CD14-positive monocyte (primary cell): Measurements from ENCODE around the gene ALKBH8. TPM values are rescaled to one million over a fixed set of nuclear protein-coding genes. Genes with fewer than 3 reads are reported as not detected.

Experiments
- DNase-seq, 3 donors: peaks; one replicate each; pipeline ENCODE4 v3.0.0-alpha.2; 2011 to 2022
- H2AFZ ChIP-seq: 2 replicates; pipeline ENCODE4 v1.6.0; 2012; ENCODE audit warnings: mild to moderate bottlenecking, low read depth, low read length, inconsistent platforms; ENCODE audit not compliant: insufficient read depth, poor library complexity, severe bottlenecking
- H3K27ac ChIP-seq, 2 donors: 1 replicate in 1 of 2; 2 replicates in 1 of 2; pipeline ENCODE4 v1.5.1; 2012 to 2013; ENCODE audit warnings: low read length in 2 of 2, control low read depth in 1 of 2, inconsistent platforms in 1 of 2, low read depth in 1 of 2, mild to moderate bottlenecking in 1 of 2
- H3K27me3 ChIP-seq, 2 donors: one replicate each; pipeline versions ENCODE4 v1.6.0 to v1.6.1; 2011 to 2013; ENCODE audit warnings: low read length in 2 of 2; ENCODE audit not compliant: control insufficient read depth in 2 of 2, insufficient read depth in 2 of 2
- H3K36me3 ChIP-seq, 2 donors: replicated peaks in 1 of 2; 1 replicate in 1 of 2; 2 replicates in 1 of 2; pipeline versions ENCODE4 v1.5.1 to v1.6.1; 2012 to 2013; ENCODE audit warnings: low read length in 2 of 2, control low read depth in 1 of 2, inconsistent platforms in 1 of 2, mild to moderate bottlenecking in 1 of 2; ENCODE audit not compliant: insufficient read depth in 2 of 2, control insufficient read depth in 1 of 2
- H3K4me1 ChIP-seq, 2 donors: 1 replicate in 1 of 2; 2 replicates in 1 of 2; pipeline versions ENCODE4 v1.5.1 to v1.6.1; 2012 to 2013; ENCODE audit warnings: low read length in 2 of 2, control low read depth in 1 of 2, inconsistent platforms in 1 of 2, mild to moderate bottlenecking in 1 of 2, moderate library complexity in 1 of 2; ENCODE audit not compliant: insufficient read depth in 2 of 2, control insufficient read depth in 1 of 2
- H3K4me2 ChIP-seq: replicated peaks from 2 replicates; pipeline ENCODE3; 2012; ENCODE audit warnings: low read length, moderate library complexity, mild to moderate bottlenecking; ENCODE audit not compliant: poor library complexity, severe bottlenecking; ENCODE audit errors: extremely low read depth
- H3K4me3 ChIP-seq, 3 experiments: fragments of 200-600 bp in 1 of 3; sonication (generic) in 1 of 3; replicated peaks in 1 of 3; 1 replicate in 2 of 3; 2 replicates in 1 of 3; pipeline ENCODE4 v1.5.1; 2011 to 2013; ENCODE audit warnings: low read length in 3 of 3, mild to moderate bottlenecking in 3 of 3, control low read depth in 2 of 3, low read depth in 2 of 3, inconsistent platforms in 1 of 3, moderate library complexity in 1 of 3
- H3K79me2 ChIP-seq: 2 replicates; pipeline ENCODE4 v1.6.0; 2012; ENCODE audit warnings: mild to moderate bottlenecking, control low read depth, inconsistent platforms, low read length, moderate library complexity; ENCODE audit not compliant: insufficient read depth
- H3K9ac ChIP-seq: 2 replicates; pipeline ENCODE4 v1.6.0; 2017; ENCODE audit warnings: low read length, mild to moderate bottlenecking; ENCODE audit not compliant: insufficient read depth, poor library complexity, severe bottlenecking
- H3K9me3 ChIP-seq, 2 donors: replicated peaks in 1 of 2; 1 replicate in 1 of 2; 2 replicates in 1 of 2; pipeline versions ENCODE4 v1.5.1 to v1.6.1; 2012 to 2013; ENCODE audit warnings: low read length in 2 of 2, control low read depth in 1 of 2; ENCODE audit not compliant: control insufficient read depth in 1 of 2, insufficient read depth in 1 of 2
- H4K20me1 ChIP-seq: 2 replicates; pipeline ENCODE4 v1.6.0; 2012; ENCODE audit warnings: mild to moderate bottlenecking, low read length, control low read depth, moderate library complexity; ENCODE audit not compliant: insufficient read depth
- H3K27ac Mint-ChIP-seq, 7 donors: one replicate each; pipeline ENCODE4 v1.8.0; 2020; ENCODE audit warnings: mild to moderate bottlenecking in 7 of 7, mixed read lengths in 7 of 7, moderate library complexity in 6 of 7, inconsistent platforms in 2 of 7
- H3K27me3 Mint-ChIP-seq, 3 donors: one replicate each; pipeline ENCODE4 v1.8.0; 2021 to 2022; ENCODE audit warnings: low read depth in 3 of 3, mild to moderate bottlenecking in 3 of 3, mixed read lengths in 3 of 3, moderate library complexity in 3 of 3, inconsistent platforms in 1 of 3
- H3K36me3 Mint-ChIP-seq, 2 donors: one replicate each; pipeline ENCODE4 v1.8.0; 2020; ENCODE audit warnings: mixed read lengths in 2 of 2, inconsistent platforms in 1 of 2, mild to moderate bottlenecking in 1 of 2
- H3K4me1 Mint-ChIP-seq: one replicate; pipeline ENCODE4 v1.8.0; 2020; ENCODE audit warnings: mild to moderate bottlenecking, mixed read lengths
- H3K4me3 Mint-ChIP-seq, 2 donors: one replicate each; pipeline ENCODE4 v1.8.0; 2020; ENCODE audit warnings: mild to moderate bottlenecking in 2 of 2, mixed read lengths in 2 of 2, moderate library complexity in 1 of 2
- H3K9me3 Mint-ChIP-seq, 7 donors: one replicate each; pipeline ENCODE4 v1.8.0; 2020 to 2022; ENCODE audit warnings: mixed read lengths in 7 of 7, mild to moderate bottlenecking in 6 of 7, moderate library complexity in 6 of 7, inconsistent platforms in 2 of 7
- intact Hi-C, 2 donors: fragments of 100-400 bp; cut with micrococcal nuclease; formaldehyde crosslinking; loops; one replicate each; pipeline versions ENCODE4 v1.15.0 to v1.15.1; 2023
- polyA plus RNA-seq, 3 donors: library from polyadenylated mRNA; depleted of rRNA in 1 of 3; unstranded in 2 of 3; stranded (reverse) in 1 of 3; fragments of 300-500 nt in 2 of 3; fragments of >200 nt in 1 of 3; fragmentation: Illumina TruSeq in 2 of 3; gene quantifications; 1 replicate in 2 of 3; 2 replicates in 1 of 3; pipeline ENCODE4 v1.2.3, GENCODE V29; 2012 to 2021
- TF ChIP-seq, protein P1 (sequence below): fragments of 200-600 bp; IDR thresholded peaks from one replicate; pipeline ENCODE4 v1.8.0; 2022; ENCODE audit warnings: antibody characterized with exemption, mild to moderate bottlenecking

Gene ALKBH8
- polyA plus RNA-seq, 3 donors, result 0.83 to 2.6 (median 1.8) TPM

GRCh38 chr11:107482234-107482633 is 83.3 kb downstream of the ALKBH8 start:
- Histone ChIP-seq H2AFZ (no peak overlapping the region), H3K27me3 (no peaks in the 10 kb centered on the region), H3K27ac (no peak overlapping the region), H3K79me2 (no peaks in the 10 kb centered on the region), H3K4me1 (no peaks in the 10 kb centered on the region), H3K4me2 (no peak overlapping the region), H3K4me3 (no peak overlapping the region), H3K9ac (no peak overlapping the region), H3K36me3 (no peaks in the 10 kb centered on the region), H3K9me3 (no peaks in the 10 kb centered on the region), H4K20me1 (no peaks in the 10 kb centered on the region)
- H3K4me3 Mint-ChIP-seq, result no peak overlapping the region
- TF ChIP-seq, protein P1, sequence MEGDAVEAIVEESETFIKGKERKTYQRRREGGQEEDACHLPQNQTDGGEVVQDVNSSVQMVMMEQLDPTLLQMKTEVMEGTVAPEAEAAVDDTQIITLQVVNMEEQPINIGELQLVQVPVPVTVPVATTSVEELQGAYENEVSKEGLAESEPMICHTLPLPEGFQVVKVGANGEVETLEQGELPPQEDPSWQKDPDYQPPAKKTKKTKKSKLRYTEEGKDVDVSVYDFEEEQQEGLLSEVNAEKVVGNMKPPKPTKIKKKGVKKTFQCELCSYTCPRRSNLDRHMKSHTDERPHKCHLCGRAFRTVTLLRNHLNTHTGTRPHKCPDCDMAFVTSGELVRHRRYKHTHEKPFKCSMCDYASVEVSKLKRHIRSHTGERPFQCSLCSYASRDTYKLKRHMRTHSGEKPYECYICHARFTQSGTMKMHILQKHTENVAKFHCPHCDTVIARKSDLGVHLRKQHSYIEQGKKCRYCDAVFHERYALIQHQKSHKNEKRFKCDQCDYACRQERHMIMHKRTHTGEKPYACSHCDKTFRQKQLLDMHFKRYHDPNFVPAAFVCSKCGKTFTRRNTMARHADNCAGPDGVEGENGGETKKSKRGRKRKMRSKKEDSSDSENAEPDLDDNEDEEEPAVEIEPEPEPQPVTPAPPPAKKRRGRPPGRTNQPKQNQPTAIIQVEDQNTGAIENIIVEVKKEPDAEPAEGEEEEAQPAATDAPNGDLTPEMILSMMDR, result no peak
- no peaks in the 10 kb centered on the region for H3K4me1 Mint-ChIP-seq
- intact Hi-C loops, result no loop called here
- no peak overlapping the region for H3K27ac Mint-ChIP-seq
- H3K27me3 Mint-ChIP-seq, result peaks cover 3 to 9% (median 4%) of the 10 kb centered on the region in 3 donors
- no peak for DNase-seq
- peaks cover 0 to 8% (median 2%) of the 10 kb centered on the region in 7 donors for H3K9me3 Mint-ChIP-seq
- no peaks in the 10 kb centered on the region for H3K36me3 Mint-ChIP-seq

DNA sequence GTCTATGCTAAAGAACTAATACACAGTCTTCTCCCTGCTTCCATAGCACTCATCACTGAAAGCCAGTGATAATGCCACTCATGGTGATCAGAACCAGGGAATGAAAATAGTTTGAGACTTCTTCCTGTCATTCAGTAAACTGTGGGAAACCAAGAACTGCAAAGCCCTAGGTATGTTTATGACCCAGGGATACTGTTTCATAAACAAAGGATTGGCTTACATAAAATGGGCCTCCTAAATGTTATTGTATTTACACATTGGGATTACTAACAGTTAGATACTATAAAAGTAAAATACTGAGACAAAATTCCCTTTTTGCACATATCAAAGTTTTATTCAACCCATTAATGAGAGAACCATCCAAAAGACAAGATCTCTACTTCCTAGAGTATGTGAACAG is 86.6 kb downstream of the ALKBH8 start:
- Histone ChIP-seq H3K4me1 (no peaks in the 10 kb centered on the region), H4K20me1 (no peaks in the 10 kb centered on the region), H3K9ac (no peak overlapping the region), H3K9me3 (no peaks in the 10 kb centered on the region), H3K27me3 (peaks cover 0 to 4% of the 10 kb centered on the region in 2 donors), H3K36me3 (no peaks in the 10 kb centered on the region), H3K4me2 (no peak overlapping the region), H3K4me3 (no peak overlapping the region), H3K27ac (no peak overlapping the region), H3K79me2 (no peaks in the 10 kb centered on the region), H2AFZ (no peak overlapping the region)
- H3K9me3 Mint-ChIP-seq, result peaks cover 0 to 2% (median 0%) of the 10 kb centered on the region in 7 donors
- H3K4me1 Mint-ChIP-seq, result no peaks in the 10 kb centered on the region
- no peak for DNase-seq
- no peak overlapping the region for H3K27ac Mint-ChIP-seq
- no peaks in the 10 kb centered on the region for H3K36me3 Mint-ChIP-seq
- intact Hi-C loops, result no loop called here
- H3K27me3 Mint-ChIP-seq, result peaks cover 3 to 13% (median 12%) of the 10 kb centered on the region in 3 donors
- no peak overlapping the region for H3K4me3 Mint-ChIP-seq
- TF ChIP-seq, protein P1, result no peak
